Measurements from ENCODE around the gene SNX27. TPM values are rescaled to one million over a fixed set of nuclear protein-coding genes. Genes with fewer than 3 reads are reported as not detected.
"Not testable (repeated sequence)": the region's sequence is repeated elsewhere in the genome, so short reads cannot be mapped to it uniquely, and the experiment has no call there.

Gene SNX27
- total and polyA plus RNA-seq, 2 donors (not counting 1 experiment from before 2014, with no cell fraction given) = 13.5 to 45.6 TPM

GRCh38 chr1:151602550-151602949 is 9.3 kb upstream of the SNX27 start:
- H2AFZ ChIP-seq (ENCODE audit: insufficient read depth, low read depth, low read length, poor library complexity, severe bottlenecking); DNase-seq; H3K4me3 Mint-ChIP-seq; H4K20me1 ChIP-seq (ENCODE audit: control insufficient read depth, insufficient read depth, low read length, poor library complexity, severe bottlenecking); H3K27ac ChIP-seq (ENCODE audit: low read length in 2 of 2); CTCF ChIA-PET; H3K79me2 ChIP-seq (ENCODE audit: control insufficient read depth, insufficient read depth, low read length); H3K36me3 ChIP-seq (replicated peaks in 1 of 2; ENCODE audit: control extremely low read depth in 1 of 2, control insufficient read depth in 1 of 2, extremely low read depth in 1 of 2, insufficient read depth in 2 of 2, low read length in 1 of 2); H3K4me1 Mint-ChIP-seq; H3K9ac ChIP-seq (ENCODE audit: low read length); H3K4me1 ChIP-seq (ENCODE audit: control insufficient read depth in 2 of 2, insufficient read depth in 2 of 2, low read length in 2 of 2); H3K9me3 Mint-ChIP-seq (ENCODE audit: insufficient read depth); ATAC-seq (ENCODE audit: low read depth); H3K4me3 ChIP-seq (ENCODE audit: control extremely low read depth in 1 of 5, extremely low read depth in 1 of 5, insufficient read depth in 1 of 5, low read depth in 2 of 5, low read length in 4 of 5); POLR2A ChIA-PET; H3K9me3 ChIP-seq (ENCODE audit: control extremely low read depth in 1 of 3, control insufficient read depth in 2 of 3, insufficient read depth in 1 of 3, low read length in 2 of 3); intact Hi-C loops (cut with micrococcal nuclease); H3K27me3 ChIP-seq (replicated peaks in 1 of 4; ENCODE audit: control extremely low read depth in 1 of 4, control insufficient read depth in 3 of 4, insufficient read depth in 4 of 4, low read length in 3 of 4); H3K27ac Mint-ChIP-seq; H3K4me2 ChIP-seq (replicated peaks; ENCODE audit: low read depth, low read length, poor library complexity, severe bottlenecking): not testable (repeated sequence)
- H3K27me3 Mint-ChIP-seq = peaks cover 27% of the 10 kb centered on the region
- WGBS (ENCODE audit: insufficient coverage) = no CpG with 5 or more reads among the region's 5 CpGs

GRCh38 chr1:151604291-151604690 is 7.6 kb upstream of the SNX27 start:
- Histone ChIP-seq H3K9ac (ENCODE audit: low read length) (no peak overlapping the region), H4K20me1 (ENCODE audit: control insufficient read depth, insufficient read depth, low read length, poor library complexity, severe bottlenecking) (no peaks in the 10 kb centered on the region), H3K27me3 (replicated peaks in 1 of 4; ENCODE audit: control extremely low read depth in 1 of 4, control insufficient read depth in 3 of 4, insufficient read depth in 4 of 4, low read length in 3 of 4) (peaks cover 0 to 5% (median 1%) of the 10 kb centered on the region in 4 experiments), H3K4me1 (ENCODE audit: control insufficient read depth in 2 of 2, insufficient read depth in 2 of 2, low read length in 2 of 2) (no peaks in the 10 kb centered on the region), H3K4me3 (ENCODE audit: control extremely low read depth in 1 of 5, extremely low read depth in 1 of 5, insufficient read depth in 1 of 5, low read depth in 2 of 5, low read length in 4 of 5) (no peak overlapping the region), H2AFZ (ENCODE audit: insufficient read depth, low read depth, low read length, poor library complexity, severe bottlenecking) (no peak overlapping the region), H3K27ac (ENCODE audit: low read length in 2 of 2) (no peak overlapping the region), H3K79me2 (ENCODE audit: control insufficient read depth, insufficient read depth, low read length) (no peaks in the 10 kb centered on the region), H3K4me2 (replicated peaks; ENCODE audit: low read depth, low read length, poor library complexity, severe bottlenecking) (no peak overlapping the region), H3K36me3 (replicated peaks in 1 of 2; ENCODE audit: control extremely low read depth in 1 of 2, control insufficient read depth in 1 of 2, extremely low read depth in 1 of 2, insufficient read depth in 2 of 2, low read length in 1 of 2) (no peaks in the 10 kb centered on the region), H3K9me3 (ENCODE audit: control extremely low read depth in 1 of 3, control insufficient read depth in 2 of 3, insufficient read depth in 1 of 3, low read length in 2 of 3) (no peaks in the 10 kb centered on the region)
- no peak for TF ChIP-seq EZH2 (IDR thresholded peaks at IDR 0.05; ENCODE audit: borderline replicate concordance, insufficient read depth, low read depth, low read length, poor library complexity, severe bottlenecking)
- TF ChIP-seq, protein P1, sequence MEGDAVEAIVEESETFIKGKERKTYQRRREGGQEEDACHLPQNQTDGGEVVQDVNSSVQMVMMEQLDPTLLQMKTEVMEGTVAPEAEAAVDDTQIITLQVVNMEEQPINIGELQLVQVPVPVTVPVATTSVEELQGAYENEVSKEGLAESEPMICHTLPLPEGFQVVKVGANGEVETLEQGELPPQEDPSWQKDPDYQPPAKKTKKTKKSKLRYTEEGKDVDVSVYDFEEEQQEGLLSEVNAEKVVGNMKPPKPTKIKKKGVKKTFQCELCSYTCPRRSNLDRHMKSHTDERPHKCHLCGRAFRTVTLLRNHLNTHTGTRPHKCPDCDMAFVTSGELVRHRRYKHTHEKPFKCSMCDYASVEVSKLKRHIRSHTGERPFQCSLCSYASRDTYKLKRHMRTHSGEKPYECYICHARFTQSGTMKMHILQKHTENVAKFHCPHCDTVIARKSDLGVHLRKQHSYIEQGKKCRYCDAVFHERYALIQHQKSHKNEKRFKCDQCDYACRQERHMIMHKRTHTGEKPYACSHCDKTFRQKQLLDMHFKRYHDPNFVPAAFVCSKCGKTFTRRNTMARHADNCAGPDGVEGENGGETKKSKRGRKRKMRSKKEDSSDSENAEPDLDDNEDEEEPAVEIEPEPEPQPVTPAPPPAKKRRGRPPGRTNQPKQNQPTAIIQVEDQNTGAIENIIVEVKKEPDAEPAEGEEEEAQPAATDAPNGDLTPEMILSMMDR (IDR thresholded peaks at IDR 0.05) = no peak
- ChIA-PET POLR2A (no interaction called here), CTCF (interaction anchor here (1.7 kb wide), 1 partner anchor 10 kb away, joined by 9 read pairs; no protein-coding TSS in a partner anchor)
- H3K4me1 Mint-ChIP-seq = no peaks in the 10 kb centered on the region
- H3K9me3 Mint-ChIP-seq (ENCODE audit: insufficient read depth) = no peaks in the 10 kb centered on the region
- no peak overlapping the region for H3K4me3 Mint-ChIP-seq
- H3K27me3 Mint-ChIP-seq = peaks cover 32% of the 10 kb centered on the region
- DNase-seq (no peak), ATAC-seq (ENCODE audit: low read depth) (no peak)
- intact Hi-C loops (cut with micrococcal nuclease) = no loop called here
- WGBS (ENCODE audit: insufficient coverage) = no CpG with 5 or more reads among the region's 2 CpGs
- no peak overlapping the region for H3K27ac Mint-ChIP-seq

Measured in B cell (primary cell).